NOMO-1 treated with DMSO at 0.1 percent for 48 hours (cell line): ENCODE results near the gene MRPS12.
"Not testable (repeated sequence)": the region's sequence is repeated elsewhere in the genome, so short reads cannot be mapped to it uniquely, and the experiment has no call there.

Experiments used
- DNase-seq: peaks from one replicate; lab custom pipeline; 2025; ENCODE audit not compliant: unreplicated experiment; lab: John Stamatoyannopoulos, UW

MRPS12 gene

GRCh38 chr19:38930776-38931520, at the start of gene MRPS12:
Gene MRPS12, plus strand, starts transcription at chr19:38930944. Its CDS starts 351 bp downstream, at chr19:38931295.
- DNase-seq, result peak; percentile 98

- DNase-seq, result no peak
Measured at GRCh38 chr19:38883286-38883685, 47.5 kb upstream of the MRPS12 start.

GRCh38 chr19:38884691-38885090, 46.1 kb upstream of the MRPS12 start:
- DNase-seq, result not testable (repeated sequence)

- no peak for DNase-seq
Measured at GRCh38 chr19:38888876-38889275, 41.9 kb upstream of the MRPS12 start.

GRCh38 chr19:38889803-38890202, 40.9 kb upstream of the MRPS12 start:
- DNase-seq, result no peak

- DNase-seq, result no peak
Measured at GRCh38 chr19:38890686-38891085, 40.1 kb upstream of the MRPS12 start.

GRCh38 chr19:38891771-38892170, 39.0 kb upstream of the MRPS12 start:
- no peak for DNase-seq

- no peak for DNase-seq
Measured at GRCh38 chr19:38892841-38893240, 37.9 kb upstream of the MRPS12 start.

- no peak for DNase-seq
Measured at GRCh38 chr19:38893341-38893771, 37.4 kb upstream of the MRPS12 start.

GRCh38 chr19:38894968-38895367, 35.8 kb upstream of the MRPS12 start:
- DNase-seq, result no peak

GRCh38 chr19:38898788-38899446, 31.8 kb upstream of the MRPS12 start:
- DNase-seq, result no peak

- DNase-seq, result peak; percentile 100
Measured at GRCh38 chr19:38899447-38900201, 31.1 kb upstream of the MRPS12 start, which contains the start of the genes NFKBIB and SIRT2. Gene NFKBIB, plus strand, starts transcription at chr19:38899969. Its CDS starts 64 bp downstream, at chr19:38900033. Gene SIRT2, minus strand, starts transcription at chr19:38899618. Its CDS starts 97 bp downstream, at chr19:38899521.

GRCh38 chr19:38900202-38900629, 30.5 kb upstream of the MRPS12 start:
- no peak for DNase-seq

- DNase-seq, result no peak
Measured at GRCh38 chr19:38900743-38901190, 30.0 kb upstream of the MRPS12 start.

- DNase-seq, result no peak
Measured at GRCh38 chr19:38901683-38902082, 29.1 kb upstream of the MRPS12 start.

GRCh38 chr19:38904581-38905539, 25.9 kb upstream of the MRPS12 start:
- DNase-seq, result no peak

- DNase-seq, result no peak
Measured at GRCh38 chr19:38905620-38906019, 25.1 kb upstream of the MRPS12 start.

- DNase-seq, result no peak
Measured at GRCh38 chr19:38907227-38907626, 23.5 kb upstream of the MRPS12 start.

GRCh38 chr19:38907670-38908069, 23.1 kb upstream of the MRPS12 start:
- no peak for DNase-seq

GRCh38 chr19:38908911-38909310, 21.8 kb upstream of the MRPS12 start:
- DNase-seq, result no peak
